ENCODE results near the gene SMIM20.

DNA sequence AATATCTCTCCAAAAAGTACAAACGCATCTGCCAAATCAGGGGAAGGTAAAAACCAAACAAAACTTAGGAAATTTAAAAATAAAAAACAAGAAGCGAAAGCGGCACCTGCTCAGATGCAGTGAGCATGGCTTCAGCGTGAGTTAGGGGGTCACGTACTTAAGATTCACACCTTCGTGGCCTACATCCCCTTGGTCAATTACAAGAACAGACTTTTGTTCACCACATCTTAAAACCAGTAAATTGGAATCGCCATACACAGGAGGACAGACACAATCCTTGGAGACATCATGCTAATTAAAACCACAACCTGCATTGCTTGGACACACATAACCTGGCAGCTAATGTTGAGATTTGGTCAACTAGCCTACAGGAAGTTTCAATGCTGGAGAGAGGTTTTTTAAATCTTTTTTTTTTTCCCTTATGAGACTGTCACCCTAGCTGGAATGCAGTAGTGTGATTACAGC, 38.7 kb upstream of the SMIM20 start:
- TF ChIP-seq, protein P1, sequence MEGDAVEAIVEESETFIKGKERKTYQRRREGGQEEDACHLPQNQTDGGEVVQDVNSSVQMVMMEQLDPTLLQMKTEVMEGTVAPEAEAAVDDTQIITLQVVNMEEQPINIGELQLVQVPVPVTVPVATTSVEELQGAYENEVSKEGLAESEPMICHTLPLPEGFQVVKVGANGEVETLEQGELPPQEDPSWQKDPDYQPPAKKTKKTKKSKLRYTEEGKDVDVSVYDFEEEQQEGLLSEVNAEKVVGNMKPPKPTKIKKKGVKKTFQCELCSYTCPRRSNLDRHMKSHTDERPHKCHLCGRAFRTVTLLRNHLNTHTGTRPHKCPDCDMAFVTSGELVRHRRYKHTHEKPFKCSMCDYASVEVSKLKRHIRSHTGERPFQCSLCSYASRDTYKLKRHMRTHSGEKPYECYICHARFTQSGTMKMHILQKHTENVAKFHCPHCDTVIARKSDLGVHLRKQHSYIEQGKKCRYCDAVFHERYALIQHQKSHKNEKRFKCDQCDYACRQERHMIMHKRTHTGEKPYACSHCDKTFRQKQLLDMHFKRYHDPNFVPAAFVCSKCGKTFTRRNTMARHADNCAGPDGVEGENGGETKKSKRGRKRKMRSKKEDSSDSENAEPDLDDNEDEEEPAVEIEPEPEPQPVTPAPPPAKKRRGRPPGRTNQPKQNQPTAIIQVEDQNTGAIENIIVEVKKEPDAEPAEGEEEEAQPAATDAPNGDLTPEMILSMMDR (IDR thresholded peaks at IDR 0.05; ENCODE audit: low read depth, low read length) = no peak
- no peak for TF ChIP-seq EZH2phosphoT487 (IDR thresholded peaks at IDR 0.05; ENCODE audit: low read depth)
